ENCODE results near the gene BCL2L11. TPM values are rescaled to one million over a fixed set of nuclear protein-coding genes. Genes with fewer than 3 reads are reported as not detected.

Gene BCL2L11
- total RNA-seq, 2 donors from 2014 or later: 4.1 to 10.4 TPM

- DNase-seq (ENCODE audit: low spot score): no peak
- intact Hi-C loops (cut with DNase I): no loop called here
Measured at GRCh38 chr2:111138839-111139238, 18.1 kb downstream of the BCL2L11 start.

GRCh38 chr2:111139637-111140317, 19.1 kb downstream of the BCL2L11 start:
- DNase-seq (ENCODE audit: low spot score): no peak
- intact Hi-C loops (cut with DNase I): no loop called here

- intact Hi-C loops (cut with DNase I): no loop called here
- DNase-seq (ENCODE audit: low spot score): no peak
Measured at GRCh38 chr2:111140815-111141214, 20.1 kb downstream of the BCL2L11 start.

GRCh38 chr2:111142101-111142500, 21.4 kb downstream of the BCL2L11 start:
- DNase-seq (ENCODE audit: low spot score): no peak
- intact Hi-C loops (cut with DNase I): loop anchor here in 1 of 2 donors (2.0 kb wide), 1 partner anchor 17 kb away; no protein-coding TSS in a partner anchor

GRCh38 chr2:111143107-111143842, 22.6 kb downstream of the BCL2L11 start:
- intact Hi-C loops (cut with DNase I): loop anchor here in 1 of 2 donors (2.0 kb wide), 1 partner anchor 16 kb away; no protein-coding TSS in a partner anchor
- no peak for DNase-seq (ENCODE audit: low spot score)

GRCh38 chr2:111143843-111144198, 23.1 kb downstream of the BCL2L11 start:
- intact Hi-C loops (cut with DNase I): loop anchor here in 1 of 2 donors (2.0 kb wide), 1 partner anchor 15 kb away; no protein-coding TSS in a partner anchor
- DNase-seq (ENCODE audit: low spot score): no peak

- DNase-seq (ENCODE audit: low spot score): no peak
- intact Hi-C loops (cut with DNase I): no loop called here
Measured at GRCh38 chr2:111145103-111145760, 24.5 kb downstream of the BCL2L11 start.

- no peak for DNase-seq (ENCODE audit: low spot score)
- intact Hi-C loops (cut with DNase I): no loop called here
Measured at GRCh38 chr2:111145951-111146350, 25.2 kb downstream of the BCL2L11 start.

- no peak for DNase-seq (ENCODE audit: low spot score)
- intact Hi-C loops (cut with DNase I): no loop called here
Measured at GRCh38 chr2:111148225-111148873, 27.6 kb downstream of the BCL2L11 start.

GRCh38 chr2:111148925-111149324, 28.2 kb downstream of the BCL2L11 start:
- no peak for DNase-seq (ENCODE audit: low spot score)
- intact Hi-C loops (cut with DNase I): no loop called here

GRCh38 chr2:111149882-111150455, 29.3 kb downstream of the BCL2L11 start:
- intact Hi-C loops (cut with DNase I): no loop called here
- no peak for DNase-seq (ENCODE audit: low spot score)

- DNase-seq (ENCODE audit: low spot score): no peak
- intact Hi-C loops (cut with DNase I): no loop called here
Measured at GRCh38 chr2:111154758-111155157, 34.0 kb downstream of the BCL2L11 start.

GRCh38 chr2:111155610-111156009, 34.9 kb downstream of the BCL2L11 start:
- intact Hi-C loops (cut with DNase I): no loop called here

GRCh38 chr2:111156529-111156928, 35.8 kb downstream of the BCL2L11 start:
- intact Hi-C loops (cut with DNase I): no loop called here
- DNase-seq (ENCODE audit: low spot score): no peak

More at GRCh38 chr2:111155610-111156009, 34.9 kb downstream of the BCL2L11 start:
- DNase-seq (ENCODE audit: low spot score): no peak

GRCh38 chr2:111157071-111157661, 36.5 kb downstream of the BCL2L11 start:
- intact Hi-C loops (cut with DNase I): no loop called here
- no peak for DNase-seq (ENCODE audit: low spot score)

GRCh38 chr2:111157798-111158197, 37.1 kb downstream of the BCL2L11 start:
- intact Hi-C loops (cut with DNase I): loop anchor here in 1 of 2 donors (2.0 kb wide), 1 partner anchor 15 kb away; no protein-coding TSS in a partner anchor
- no peak for DNase-seq (ENCODE audit: low spot score)

GRCh38 chr2:111159641-111160040, 38.9 kb downstream of the BCL2L11 start:
- intact Hi-C loops (cut with DNase I): loop anchor here in 1 of 2 donors (2.0 kb wide), 1 partner anchor 17 kb away; no protein-coding TSS in a partner anchor
- no peak for DNase-seq (ENCODE audit: low spot score)

GRCh38 chr2:111160758-111161157, 40.0 kb downstream of the BCL2L11 start:
- DNase-seq (ENCODE audit: low spot score): no peak
- intact Hi-C loops (cut with DNase I): no loop called here

GRCh38 chr2:111161971-111162370, 41.3 kb downstream of the BCL2L11 start:
- intact Hi-C loops (cut with DNase I): no loop called here
- no peak for DNase-seq (ENCODE audit: low spot score)
